CD14-positive monocyte (primary cell): ENCODE data around the gene MPV17. TPM values are rescaled to one million over a fixed set of nuclear protein-coding genes. Genes with fewer than 3 reads are reported as not detected.

Experiments used
- DNase-seq, 3 donors: peaks; one replicate each; pipeline ENCODE4 v3.0.0-alpha.2; 2011 to 2022
- H2AFZ ChIP-seq: 2 replicates; pipeline ENCODE4 v1.6.0; 2012; ENCODE audit warnings: mild to moderate bottlenecking, low read depth, low read length, inconsistent platforms; ENCODE audit not compliant: insufficient read depth, poor library complexity, severe bottlenecking
- H3K27ac ChIP-seq, 2 donors: 1 replicate in 1 of 2; 2 replicates in 1 of 2; pipeline ENCODE4 v1.5.1; 2012 to 2013; ENCODE audit warnings: low read length in 2 of 2, control low read depth in 1 of 2, inconsistent platforms in 1 of 2, low read depth in 1 of 2, mild to moderate bottlenecking in 1 of 2
- H3K27me3 ChIP-seq, 2 donors: one replicate each; pipeline versions ENCODE4 v1.6.0 to v1.6.1; 2011 to 2013; ENCODE audit warnings: low read length in 2 of 2; ENCODE audit not compliant: control insufficient read depth in 2 of 2, insufficient read depth in 2 of 2
- H3K36me3 ChIP-seq, 2 donors: replicated peaks in 1 of 2; 1 replicate in 1 of 2; 2 replicates in 1 of 2; pipeline versions ENCODE4 v1.5.1 to v1.6.1; 2012 to 2013; ENCODE audit warnings: low read length in 2 of 2, control low read depth in 1 of 2, inconsistent platforms in 1 of 2, mild to moderate bottlenecking in 1 of 2; ENCODE audit not compliant: insufficient read depth in 2 of 2, control insufficient read depth in 1 of 2
- H3K4me1 ChIP-seq, 2 donors: 1 replicate in 1 of 2; 2 replicates in 1 of 2; pipeline versions ENCODE4 v1.5.1 to v1.6.1; 2012 to 2013; ENCODE audit warnings: low read length in 2 of 2, control low read depth in 1 of 2, inconsistent platforms in 1 of 2, mild to moderate bottlenecking in 1 of 2, moderate library complexity in 1 of 2; ENCODE audit not compliant: insufficient read depth in 2 of 2, control insufficient read depth in 1 of 2
- H3K4me2 ChIP-seq: replicated peaks from 2 replicates; pipeline ENCODE3; 2012; ENCODE audit warnings: low read length, moderate library complexity, mild to moderate bottlenecking; ENCODE audit not compliant: poor library complexity, severe bottlenecking; ENCODE audit errors: extremely low read depth
- H3K4me3 ChIP-seq, 3 experiments: fragments of 200-600 bp in 1 of 3; sonication (generic) in 1 of 3; replicated peaks in 1 of 3; 1 replicate in 2 of 3; 2 replicates in 1 of 3; pipeline ENCODE4 v1.5.1; 2011 to 2013; ENCODE audit warnings: low read length in 3 of 3, mild to moderate bottlenecking in 3 of 3, control low read depth in 2 of 3, low read depth in 2 of 3, inconsistent platforms in 1 of 3, moderate library complexity in 1 of 3
- H3K79me2 ChIP-seq: 2 replicates; pipeline ENCODE4 v1.6.0; 2012; ENCODE audit warnings: mild to moderate bottlenecking, control low read depth, inconsistent platforms, low read length, moderate library complexity; ENCODE audit not compliant: insufficient read depth
- H3K9ac ChIP-seq: 2 replicates; pipeline ENCODE4 v1.6.0; 2017; ENCODE audit warnings: low read length, mild to moderate bottlenecking; ENCODE audit not compliant: insufficient read depth, poor library complexity, severe bottlenecking
- H3K9me3 ChIP-seq, 2 donors: replicated peaks in 1 of 2; 1 replicate in 1 of 2; 2 replicates in 1 of 2; pipeline versions ENCODE4 v1.5.1 to v1.6.1; 2012 to 2013; ENCODE audit warnings: low read length in 2 of 2, control low read depth in 1 of 2; ENCODE audit not compliant: control insufficient read depth in 1 of 2, insufficient read depth in 1 of 2
- H4K20me1 ChIP-seq: 2 replicates; pipeline ENCODE4 v1.6.0; 2012; ENCODE audit warnings: mild to moderate bottlenecking, low read length, control low read depth, moderate library complexity; ENCODE audit not compliant: insufficient read depth
- H3K27ac Mint-ChIP-seq, 7 donors: one replicate each; pipeline ENCODE4 v1.8.0; 2020; ENCODE audit warnings: mild to moderate bottlenecking in 7 of 7, mixed read lengths in 7 of 7, moderate library complexity in 6 of 7, inconsistent platforms in 2 of 7
- H3K27me3 Mint-ChIP-seq, 3 donors: one replicate each; pipeline ENCODE4 v1.8.0; 2021 to 2022; ENCODE audit warnings: low read depth in 3 of 3, mild to moderate bottlenecking in 3 of 3, mixed read lengths in 3 of 3, moderate library complexity in 3 of 3, inconsistent platforms in 1 of 3
- H3K36me3 Mint-ChIP-seq, 2 donors: one replicate each; pipeline ENCODE4 v1.8.0; 2020; ENCODE audit warnings: mixed read lengths in 2 of 2, inconsistent platforms in 1 of 2, mild to moderate bottlenecking in 1 of 2
- H3K4me1 Mint-ChIP-seq: one replicate; pipeline ENCODE4 v1.8.0; 2020; ENCODE audit warnings: mild to moderate bottlenecking, mixed read lengths
- H3K4me3 Mint-ChIP-seq, 2 donors: one replicate each; pipeline ENCODE4 v1.8.0; 2020; ENCODE audit warnings: mild to moderate bottlenecking in 2 of 2, mixed read lengths in 2 of 2, moderate library complexity in 1 of 2
- H3K9me3 Mint-ChIP-seq, 7 donors: one replicate each; pipeline ENCODE4 v1.8.0; 2020 to 2022; ENCODE audit warnings: mixed read lengths in 7 of 7, mild to moderate bottlenecking in 6 of 7, moderate library complexity in 6 of 7, inconsistent platforms in 2 of 7
- CTCF ChIP-seq: fragments of 200-600 bp; IDR thresholded peaks from one replicate; pipeline ENCODE4 v1.8.0; 2022; ENCODE audit warnings: antibody characterized with exemption, mild to moderate bottlenecking
- WGBS: methylation state at CpG from one replicate; pipeline ENCODE4 v1.1.5; 2013; ENCODE audit warnings: missing lambda C conversion rate; ENCODE audit not compliant: insufficient coverage; 5-methylcytosine and 5-hydroxymethylcytosine counted together
- intact Hi-C, 2 donors: fragments of 100-400 bp; cut with micrococcal nuclease; formaldehyde crosslinking; loops; one replicate each; pipeline versions ENCODE4 v1.15.0 to v1.15.1; 2023
- polyA plus RNA-seq, 3 donors: library from polyadenylated mRNA; depleted of rRNA in 1 of 3; unstranded in 2 of 3; stranded (reverse) in 1 of 3; fragments of 300-500 nt in 2 of 3; fragments of >200 nt in 1 of 3; fragmentation: Illumina TruSeq in 2 of 3; gene quantifications; 1 replicate in 2 of 3; 2 replicates in 1 of 3; pipeline ENCODE4 v1.2.3, GENCODE V29; 2012 to 2021

MPV17 gene
- polyA plus RNA-seq, 3 donors = 136 to 160 (median 160) TPM

- no peak overlapping the region for H3K4me3 ChIP-seq
- Mint-ChIP-seq H3K9me3 (no peaks in the 10 kb centered on the region), H3K36me3 (no peaks in the 10 kb centered on the region), H3K27ac (no peak overlapping the region), H3K4me3 (no peak overlapping the region), H3K27me3 (peaks cover 4 to 9% (median 5%) of the 10 kb centered on the region in 3 donors), H3K4me1 (peaks cover 22% of the 10 kb centered on the region)
- peaks cover 15 to 17% of the 10 kb centered on the region in 2 donors for H3K4me1 ChIP-seq
- WGBS = 97% methylated on average over 17 of the region's 18 CpGs
- H3K27me3 ChIP-seq = no peaks in the 10 kb centered on the region
- no peaks in the 10 kb centered on the region for H3K36me3 ChIP-seq
- no peak for DNase-seq
- TF ChIP-seq CTCF = no peak
- H2AFZ ChIP-seq = peak overlapping the region; percentile 30
- H3K9ac ChIP-seq = no peak overlapping the region
- intact Hi-C loops = no loop called here
- H3K4me2 ChIP-seq = no peak overlapping the region
- H3K27ac ChIP-seq = no peak overlapping the region
- no peaks in the 10 kb centered on the region for H4K20me1 ChIP-seq
- H3K79me2 ChIP-seq = no peaks in the 10 kb centered on the region
- H3K9me3 ChIP-seq = no peaks in the 10 kb centered on the region
Measured at GRCh38 chr2:27298391-27299080, 24.4 kb downstream of the MPV17 start.

- peak in 1 of 3 donors; percentile 18 for DNase-seq
- intact Hi-C loops = no loop called here
- Histone ChIP-seq H3K4me3 (no peak overlapping the region), H3K9me3 (no peaks in the 10 kb centered on the region), H3K79me2 (no peaks in the 10 kb centered on the region), H3K4me1 (peaks cover 13 to 15% of the 10 kb centered on the region in 2 donors), H3K27ac (peak overlapping the region in 1 of 2 donors; percentile 41), H4K20me1 (no peaks in the 10 kb centered on the region), H3K27me3 (no peaks in the 10 kb centered on the region), H2AFZ (peak overlapping the region; percentile 66), H3K9ac (no peak overlapping the region), H3K36me3 (no peaks in the 10 kb centered on the region), H3K4me2 (no peak overlapping the region)
- peak overlapping the region in 4 of 7 donors; percentile 46 to 79 (median 62) for H3K27ac Mint-ChIP-seq
- no CpG with 5 or more reads among the region's 3 CpGs for WGBS
- H3K27me3 Mint-ChIP-seq = peaks cover 3 to 10% (median 8%) of the 10 kb centered on the region in 3 donors
- no peaks in the 10 kb centered on the region for H3K36me3 Mint-ChIP-seq
- H3K4me3 Mint-ChIP-seq = no peak overlapping the region
- peaks cover 16% of the 10 kb centered on the region for H3K4me1 Mint-ChIP-seq
- no peaks in the 10 kb centered on the region for H3K9me3 Mint-ChIP-seq
- TF ChIP-seq CTCF = no peak
Measured at GRCh38 chr2:27297195-27297594, 25.7 kb downstream of the MPV17 start.
